ENCODE measurements around the gene SPATA6L.

DNA sequence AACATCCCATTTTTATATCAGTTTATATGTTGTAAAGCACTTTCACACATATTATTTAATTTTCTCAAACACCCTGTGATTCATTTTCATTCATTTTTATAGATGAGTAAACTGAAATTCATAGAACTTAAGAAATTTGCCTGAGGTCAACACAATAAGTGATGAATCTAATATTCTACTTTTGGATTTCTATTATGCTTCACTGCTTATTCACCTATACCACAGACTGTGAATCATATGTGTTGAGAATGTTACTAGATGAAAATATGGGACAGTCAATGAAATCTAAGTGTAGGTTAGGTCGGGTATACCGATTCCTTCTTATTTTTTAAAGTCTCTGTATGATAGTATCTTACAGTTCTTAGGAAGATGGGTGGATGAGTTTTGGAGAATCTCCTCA is 37.8 kb upstream of the SPATA6L start:
- TF ChIP-seq EZH2 (IDR thresholded peaks at IDR 0.05; ENCODE audit: insufficient read depth, poor library complexity, severe bottlenecking), result no peak
- TF ChIP-seq EZH2phosphoT487 (IDR thresholded peaks at IDR 0.05; ENCODE audit: insufficient read depth, low read depth), result no peak
